GM19395 (cell line): ENCODE data around the gene NSF.

Source experiments
- ATAC-seq: cut with Tn5 transposase; IDR thresholded peaks from one replicate; pipeline ENCODE4 v1.9.1; 2021; ENCODE audit warnings: mild to moderate bottlenecking, moderate library complexity; ENCODE audit not compliant: unreplicated experiment

The NSF gene

DNA sequence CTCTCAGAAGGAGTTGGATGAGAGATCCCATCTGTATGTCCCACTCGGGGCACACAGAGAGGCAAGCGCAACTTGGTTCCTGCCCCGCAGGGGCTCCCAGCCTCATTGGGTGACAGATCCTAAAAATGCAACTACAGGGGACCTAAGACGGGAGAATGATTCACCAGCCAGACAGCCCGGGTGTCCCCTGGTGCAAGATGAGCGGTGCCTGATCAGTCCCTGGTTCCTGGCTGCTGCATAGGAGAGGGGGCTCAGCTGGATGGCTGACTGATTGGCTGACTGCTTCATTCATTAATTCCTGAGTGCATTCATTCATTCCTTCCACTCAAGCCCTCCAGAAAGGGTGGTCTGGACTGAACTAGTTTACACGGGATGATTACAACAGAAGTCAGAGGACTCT is 206.1 kb downstream of the NSF start:
- ATAC-seq, result no peak

GRCh38 chr17:46796956-46797530 is 206.6 kb downstream of the NSF start:
- ATAC-seq, result no peak

DNA sequence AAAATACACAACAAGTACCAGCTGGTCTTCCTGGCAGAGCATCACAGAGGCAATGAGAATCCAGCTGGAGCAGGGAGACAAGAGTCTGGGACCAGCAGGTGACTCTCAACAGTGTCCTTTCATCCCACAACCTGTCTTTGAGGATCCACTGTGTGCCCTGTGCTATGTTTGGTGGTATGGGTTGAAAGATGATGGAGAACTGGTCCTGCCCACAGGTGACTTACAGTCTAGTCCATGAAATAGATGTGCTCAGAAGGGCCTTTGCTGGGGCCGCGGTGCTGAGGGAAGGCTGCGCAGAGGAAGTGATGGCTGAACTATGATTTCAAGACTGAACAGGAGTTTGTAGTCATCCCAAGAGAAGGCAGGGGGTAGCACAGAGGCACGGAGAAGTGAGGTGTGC is 210.1 kb downstream of the NSF start:
- ATAC-seq, result no peak

DNA sequence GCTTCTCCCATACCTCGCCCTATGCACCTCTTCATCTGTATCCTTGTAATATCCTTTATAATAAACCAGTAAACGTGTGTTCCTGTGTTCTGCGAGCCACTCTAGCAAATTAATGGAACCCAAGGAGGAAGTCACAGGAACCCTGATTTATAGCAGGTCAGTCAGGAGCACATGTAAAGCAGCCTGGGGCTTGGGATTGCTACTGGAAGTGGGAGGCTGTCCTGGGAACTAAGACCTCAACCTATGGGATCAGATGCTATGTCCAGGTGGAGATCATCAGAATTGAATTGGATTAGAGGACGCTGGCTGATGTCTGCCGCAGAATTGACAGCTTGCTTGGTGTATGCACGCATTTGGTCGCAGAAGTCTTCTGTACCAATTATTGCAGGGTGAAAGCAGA is 212.3 kb downstream of the NSF start:
- no peak for ATAC-seq

DNA sequence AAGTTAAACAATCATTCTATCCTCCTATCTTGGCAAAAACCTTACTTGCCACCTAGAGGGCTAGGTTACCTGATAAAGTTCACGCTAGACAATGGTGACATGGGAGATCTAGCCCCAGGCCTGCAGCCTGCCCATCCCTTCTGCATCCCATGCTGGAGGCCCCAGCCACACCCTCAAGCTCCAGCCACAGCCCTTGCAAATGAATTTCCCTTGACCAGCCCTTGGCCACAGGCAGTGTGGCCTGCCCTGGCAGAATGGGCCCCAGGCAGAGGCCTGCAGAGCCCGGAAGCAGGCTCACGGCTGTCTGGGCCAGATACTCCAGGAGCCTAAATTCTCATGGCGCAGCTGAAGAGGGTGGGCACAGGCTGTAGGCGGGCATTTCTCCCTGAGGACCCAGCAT is 213.1 kb downstream of the NSF start:
- no peak for ATAC-seq

DNA sequence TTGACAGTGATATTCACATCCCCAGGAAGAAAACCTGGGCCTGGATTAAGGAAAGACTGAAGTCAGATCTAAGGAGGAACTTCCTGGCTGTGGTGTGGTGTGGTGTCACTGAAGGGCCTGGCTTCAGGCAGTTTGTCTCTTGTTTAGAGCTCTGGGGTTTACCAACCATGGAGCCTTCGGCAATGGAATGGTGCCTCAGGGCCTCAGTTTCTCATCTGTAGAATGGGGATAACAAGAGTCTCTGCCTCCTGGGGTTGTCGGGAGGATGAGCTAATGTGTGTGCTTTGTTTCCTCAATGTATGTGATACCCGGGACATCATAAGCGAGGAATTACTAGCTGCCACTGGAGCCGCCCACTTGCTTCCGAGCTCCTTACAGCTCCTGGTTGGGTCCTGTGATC is 215.3 kb downstream of the NSF start:
- ATAC-seq, result no peak
